Mucosa of descending colon (tissue), 3 donors: ENCODE data around the gene TCERG1L. TPM values are rescaled to one million over a fixed set of nuclear protein-coding genes. Genes with fewer than 3 reads are reported as not detected.

Source experiments
- ATAC-seq: fragments of 200-7000 bp; cut with Tn5 transposase; one replicate; pipeline ENCODE4 v1.9.1; 2020; ENCODE audit warnings: mild to moderate bottlenecking, moderate library complexity
- DNase-seq, 3 donors: peaks; one replicate each; pipeline ENCODE4 v3.0.0-alpha.2; 2020
- H3K36me3 ChIP-seq: fragments of 200-600 bp; one replicate; pipeline ENCODE4 v1.8.0; 2021; ENCODE audit warnings: low read depth, mild to moderate bottlenecking
- H3K4me1 ChIP-seq: fragments of 200-600 bp; one replicate; pipeline ENCODE4 v1.8.0; 2021; ENCODE audit warnings: low read depth, mild to moderate bottlenecking
- H3K4me3 ChIP-seq: fragments of 200-600 bp; one replicate; pipeline ENCODE4 v1.8.0; 2021; ENCODE audit warnings: mild to moderate bottlenecking
- H3K9me3 ChIP-seq: fragments of 200-600 bp; one replicate; pipeline ENCODE4 v1.8.0; 2021; ENCODE audit warnings: mild to moderate bottlenecking
- intact Hi-C, 2 donors: fragments of 100-400 bp; cut with DNase I in 1 of 2; cut with micrococcal nuclease in 1 of 2; formaldehyde crosslinking; loops; one replicate each; pipeline versions ENCODE4 v1.11.0 to v1.11.1; 2022; cut with DNase I, micrococcal nuclease
- total RNA-seq, 3 donors: library from RNA; stranded (reverse); fragmentation: NEBNext Ultra II Directional in 2 of 3; extraction: Animal tissue kit (Norgen Biotek cat#: 25700) in 2 of 3; gene quantifications; one replicate each; pipeline versions ENCODE4 v1.2.1 to v1.2.4, GENCODE V29; 2021 to 2023
- TF ChIP-seq, protein P1 (sequence below): fragments of 200-600 bp; IDR thresholded peaks from one replicate; pipeline ENCODE4 v1.8.0; 2022; ENCODE audit warnings: antibody characterized with exemption, mild to moderate bottlenecking
- donor health status: DM: no; HTN: no; CAD: no; lungs with moderate emphysema.
- donor health status: DM: no; HTN: no; CAD: no.
- donor health status: DM: no; HTN: yes; CAD: no.

TCERG1L gene
- total RNA-seq, 3 donors from 2014 or later = not detected

DNA sequence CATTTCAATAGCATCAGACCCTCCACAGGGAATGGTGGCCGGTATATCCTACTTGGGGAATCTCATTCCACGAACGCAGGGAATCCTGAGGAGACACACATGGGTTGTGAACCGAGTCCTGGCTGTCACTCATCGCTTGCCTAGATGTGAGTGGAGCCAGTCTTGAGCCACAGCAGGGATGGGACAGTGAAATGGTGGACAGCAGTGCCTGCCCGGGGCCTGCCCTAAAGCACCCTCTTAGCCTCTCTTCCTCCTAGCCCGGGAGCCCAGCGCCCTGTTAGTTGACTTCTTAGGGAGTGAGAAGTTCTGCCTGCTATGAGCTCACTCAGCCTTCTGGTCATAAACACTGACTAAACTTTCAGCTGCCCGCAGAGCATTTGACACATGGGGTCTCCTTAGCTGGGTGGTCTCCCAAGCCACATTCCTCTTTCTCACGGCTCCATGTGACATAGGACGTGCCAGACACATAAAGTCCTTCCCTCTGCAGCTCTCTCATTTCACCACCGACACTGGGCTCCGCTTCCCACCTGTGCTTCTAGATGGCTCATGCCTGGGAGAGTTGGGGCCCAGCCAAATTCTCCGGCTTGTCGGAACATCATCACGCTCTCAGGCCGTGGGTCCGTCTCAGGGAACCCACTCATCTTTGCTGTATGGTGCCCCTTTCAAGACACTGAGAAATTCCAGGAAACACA lies 60.9 kb downstream of the TCERG1L start:
- no peaks in the 10 kb centered on the region for H3K9me3 ChIP-seq
- no peaks in the 10 kb centered on the region for H3K36me3 ChIP-seq
- no peaks in the 10 kb centered on the region for H3K4me1 ChIP-seq
- ATAC-seq (no peak), DNase-seq (no peak)
- no peak overlapping the region for H3K4me3 ChIP-seq
- intact Hi-C loops = no loop called here
- TF ChIP-seq, protein P1, sequence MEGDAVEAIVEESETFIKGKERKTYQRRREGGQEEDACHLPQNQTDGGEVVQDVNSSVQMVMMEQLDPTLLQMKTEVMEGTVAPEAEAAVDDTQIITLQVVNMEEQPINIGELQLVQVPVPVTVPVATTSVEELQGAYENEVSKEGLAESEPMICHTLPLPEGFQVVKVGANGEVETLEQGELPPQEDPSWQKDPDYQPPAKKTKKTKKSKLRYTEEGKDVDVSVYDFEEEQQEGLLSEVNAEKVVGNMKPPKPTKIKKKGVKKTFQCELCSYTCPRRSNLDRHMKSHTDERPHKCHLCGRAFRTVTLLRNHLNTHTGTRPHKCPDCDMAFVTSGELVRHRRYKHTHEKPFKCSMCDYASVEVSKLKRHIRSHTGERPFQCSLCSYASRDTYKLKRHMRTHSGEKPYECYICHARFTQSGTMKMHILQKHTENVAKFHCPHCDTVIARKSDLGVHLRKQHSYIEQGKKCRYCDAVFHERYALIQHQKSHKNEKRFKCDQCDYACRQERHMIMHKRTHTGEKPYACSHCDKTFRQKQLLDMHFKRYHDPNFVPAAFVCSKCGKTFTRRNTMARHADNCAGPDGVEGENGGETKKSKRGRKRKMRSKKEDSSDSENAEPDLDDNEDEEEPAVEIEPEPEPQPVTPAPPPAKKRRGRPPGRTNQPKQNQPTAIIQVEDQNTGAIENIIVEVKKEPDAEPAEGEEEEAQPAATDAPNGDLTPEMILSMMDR = no peak

DNA sequence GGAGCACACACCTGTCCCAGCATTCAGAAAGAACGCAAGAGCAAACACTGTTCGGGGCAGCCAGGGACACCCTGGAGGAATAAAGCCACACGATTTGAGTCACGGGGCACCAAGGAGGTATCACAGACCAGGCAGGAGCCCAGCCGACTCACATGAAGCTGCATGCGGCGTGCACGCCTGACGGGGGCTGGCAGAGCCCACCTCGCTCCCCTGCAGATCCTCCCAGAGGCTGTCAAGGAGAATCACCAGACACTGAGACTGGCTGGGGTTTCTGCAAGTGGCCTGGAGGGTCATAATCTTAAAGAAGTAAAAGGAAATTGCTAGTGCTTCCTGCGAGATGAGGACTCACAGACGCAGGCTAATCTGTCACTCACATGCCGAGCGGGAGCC lies 61.6 kb downstream of the TCERG1L start:
- H3K36me3 ChIP-seq = no peaks in the 10 kb centered on the region
- no peaks in the 10 kb centered on the region for H3K9me3 ChIP-seq
- DNase-seq (no peak), ATAC-seq (no peak)
- TF ChIP-seq, protein P1 = no peak
- intact Hi-C loops = no loop called here
- no peak overlapping the region for H3K4me3 ChIP-seq
- H3K4me1 ChIP-seq = no peaks in the 10 kb centered on the region

DNA sequence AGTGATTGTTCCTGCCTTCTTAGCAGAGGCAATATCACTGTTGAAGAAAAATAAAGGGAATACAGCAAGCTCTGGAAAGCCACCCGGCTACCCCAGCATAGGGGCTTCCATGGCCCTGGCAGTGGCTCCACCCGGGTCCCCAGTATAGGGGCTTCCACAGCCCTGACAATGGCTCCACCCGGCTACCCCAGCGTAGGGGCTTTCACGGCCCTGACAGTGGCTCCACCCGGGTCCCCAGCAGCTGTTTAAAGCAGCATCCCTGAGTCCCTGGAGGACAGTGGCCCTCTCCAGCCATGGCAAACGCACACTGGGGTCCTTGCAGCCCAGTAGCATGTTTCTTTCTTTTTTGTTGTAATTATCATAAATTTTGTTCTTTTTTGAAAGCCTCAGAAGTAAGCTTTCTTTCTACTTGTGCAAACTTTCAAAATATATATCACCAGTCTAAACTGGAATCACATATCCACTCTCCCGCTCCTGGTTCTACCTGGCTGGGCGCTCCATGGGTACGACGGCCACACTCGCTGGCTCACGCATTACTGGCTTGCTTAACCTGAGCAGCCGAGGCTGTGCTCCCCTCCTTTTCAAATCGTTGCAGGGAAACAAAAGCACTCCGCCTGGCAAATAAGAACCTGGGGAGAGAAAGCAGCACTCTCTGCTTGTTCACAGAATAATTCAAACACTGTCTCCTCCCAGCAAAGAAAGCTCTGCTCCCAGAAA lies 62.1 kb downstream of the TCERG1L start:
- ATAC-seq (no peak), DNase-seq (no peak)
- intact Hi-C loops = no loop called here
- no peak overlapping the region for H3K4me3 ChIP-seq
- TF ChIP-seq, protein P1 = no peak
- no peaks in the 10 kb centered on the region for H3K4me1 ChIP-seq
- H3K36me3 ChIP-seq = no peaks in the 10 kb centered on the region
- no peaks in the 10 kb centered on the region for H3K9me3 ChIP-seq

DNA sequence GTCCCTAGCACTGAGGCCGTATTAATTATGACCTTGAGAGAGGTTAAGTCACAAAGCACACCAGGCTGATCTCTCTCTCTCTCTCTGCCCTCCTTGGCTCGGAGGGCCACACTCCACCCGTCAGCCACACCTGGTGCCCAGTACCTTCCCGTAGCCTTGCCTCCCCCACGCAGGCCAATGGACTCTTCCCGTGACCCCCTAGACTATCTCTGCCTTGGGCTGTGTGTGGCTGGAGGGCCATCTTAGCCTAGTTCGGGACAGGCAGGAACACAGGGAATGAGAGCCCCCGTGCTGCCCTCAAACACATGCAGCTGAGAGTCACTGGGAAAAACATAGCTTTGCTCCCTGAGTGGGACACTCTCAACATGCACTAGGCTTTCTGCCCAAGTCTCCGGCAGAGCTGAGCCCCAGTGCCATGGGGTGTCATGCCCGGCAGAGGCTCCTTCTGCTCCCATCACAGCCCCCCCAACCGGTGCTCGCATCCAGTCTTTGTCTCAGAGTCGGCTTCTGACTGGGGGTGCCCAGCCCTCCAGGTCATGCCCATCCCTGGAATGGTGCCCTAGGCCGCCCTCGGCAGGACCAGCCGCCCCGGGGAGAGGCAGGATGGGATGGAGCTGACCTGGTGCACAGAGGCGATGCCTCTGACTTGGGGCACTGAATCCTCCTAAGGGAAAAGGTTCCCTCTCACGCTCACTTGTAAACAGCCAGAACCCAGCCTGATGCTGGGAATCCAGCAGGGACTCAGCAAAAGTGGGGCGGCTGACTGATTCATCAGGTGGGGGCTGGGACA lies 63.0 kb downstream of the TCERG1L start:
- DNase-seq (no peak), ATAC-seq (no peak)
- Histone ChIP-seq H3K36me3 (no peaks in the 10 kb centered on the region), H3K4me1 (no peaks in the 10 kb centered on the region), H3K4me3 (no peak overlapping the region), H3K9me3 (no peaks in the 10 kb centered on the region)
- TF ChIP-seq, protein P1 = no peak
- intact Hi-C loops = no loop called here

DNA sequence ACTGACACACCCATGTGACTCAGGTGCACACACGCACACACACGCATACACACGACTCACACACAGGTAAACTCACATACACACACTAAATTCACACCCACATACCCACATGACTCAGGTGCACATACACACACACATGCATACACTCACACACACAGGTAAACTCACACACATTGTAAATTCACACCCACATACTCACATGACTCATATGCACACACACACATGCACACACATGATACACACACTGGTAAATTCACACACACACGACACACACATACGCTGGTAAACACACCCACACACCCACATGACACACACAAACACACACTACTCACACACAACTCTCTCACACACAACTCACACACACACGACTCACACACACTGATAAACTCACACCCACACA lies 63.6 kb downstream of the TCERG1L start:
- intact Hi-C loops = no loop called here
- DNase-seq (no peak), ATAC-seq (no peak)
- H3K36me3 ChIP-seq = no peaks in the 10 kb centered on the region
- H3K4me1 ChIP-seq = no peaks in the 10 kb centered on the region
- TF ChIP-seq, protein P1 = no peak
- no peaks in the 10 kb centered on the region for H3K9me3 ChIP-seq
- H3K4me3 ChIP-seq = no peak overlapping the region
